Natural killer cell (primary cell): ENCODE measurements around the gene SPECC1L. TPM values are rescaled to one million over a fixed set of nuclear protein-coding genes. Genes with fewer than 3 reads are reported as not detected.

Experiments used
- ATAC-seq, 3 donors: fragments of 150-1000 bp in 2 of 3; fragments of 200-7000 bp in 1 of 3; cut with Tn5 transposase; 1 replicate in 1 of 3; 2 replicates in 2 of 3; pipeline ENCODE4 v1.10.0; 2021; ENCODE audit warnings: mild to moderate bottlenecking in 2 of 3, moderate library complexity in 2 of 3
- DNase-seq, 2 donors: peaks; one replicate each; pipeline versions ENCODE4 v3.0.0 to v3.0.0-alpha.2; 2013 to 2021; ENCODE audit warnings: mixed read lengths in 1 of 2
- H3K27ac ChIP-seq: one replicate; pipeline ENCODE4 v1.5.1; 2013; ENCODE audit warnings: mild to moderate bottlenecking, low read length
- H3K27me3 ChIP-seq: one replicate; pipeline ENCODE4 v1.6.1; 2013; ENCODE audit warnings: low read length; ENCODE audit not compliant: control insufficient read depth, insufficient read depth
- H3K36me3 ChIP-seq: one replicate; pipeline ENCODE4 v1.6.1; 2013; ENCODE audit warnings: low read length; ENCODE audit not compliant: control insufficient read depth, insufficient read depth
- H3K4me1 ChIP-seq: one replicate; pipeline ENCODE4 v1.6.1; 2013; ENCODE audit warnings: low read length; ENCODE audit not compliant: control insufficient read depth, insufficient read depth
- H3K4me3 ChIP-seq: one replicate; pipeline ENCODE4 v1.5.1; 2013; ENCODE audit warnings: low read length
- H3K9me3 ChIP-seq: one replicate; pipeline ENCODE4 v1.6.1; 2013; ENCODE audit warnings: low read length; ENCODE audit not compliant: control insufficient read depth, insufficient read depth
- H3K27ac Mint-ChIP-seq, 2 donors: one replicate each; pipeline ENCODE4 v1.8.0; 2022; ENCODE audit warnings: mild to moderate bottlenecking in 2 of 2, mixed read lengths in 2 of 2, moderate library complexity in 1 of 2
- H3K27me3 Mint-ChIP-seq, 2 donors: one replicate each; pipeline ENCODE4 v1.8.0; 2022; ENCODE audit warnings: low read depth in 2 of 2, mixed read lengths in 2 of 2
- H3K36me3 Mint-ChIP-seq: one replicate; pipeline ENCODE4 v1.8.0; 2022; ENCODE audit warnings: mixed read lengths
- H3K4me1 Mint-ChIP-seq, 2 donors: one replicate each; pipeline ENCODE4 v1.8.0; 2022; ENCODE audit warnings: mixed read lengths in 2 of 2
- H3K4me3 Mint-ChIP-seq: one replicate; pipeline ENCODE4 v1.8.0; 2022; ENCODE audit warnings: mild to moderate bottlenecking, moderate library complexity, mixed read lengths
- H3K9me3 Mint-ChIP-seq, 2 donors: one replicate each; pipeline ENCODE4 v1.8.0; 2022; ENCODE audit warnings: mixed read lengths in 2 of 2
- WGBS: methylation state at CpG from one replicate; pipeline ENCODE4 v1.1.7; 2013; ENCODE audit warnings: missing lambda C conversion rate; ENCODE audit not compliant: insufficient coverage; 5-methylcytosine and 5-hydroxymethylcytosine counted together
- intact Hi-C: fragments of 100-400 bp; cut with micrococcal nuclease; formaldehyde crosslinking; loops from one replicate; pipeline ENCODE4 v1.14.2; 2022
- total RNA-seq, 4 donors: library from RNA; stranded (reverse); fragments of 120-200 nt in 1 of 4; gene quantifications; one replicate each; pipeline versions ENCODE4 v1.2.3 to v1.2.4, GENCODE V29; 2013 to 2022
- TF ChIP-seq, protein P1 (sequence below): fragments of 200-600 bp; IDR thresholded peaks from one replicate; pipeline ENCODE4 v1.8.0; 2022; ENCODE audit warnings: antibody characterized with exemption

The SPECC1L gene
- total RNA-seq, 3 donors from 2014 or later (not counting 1 experiment from before 2014, with no cell fraction given): 46.1 to 52.9 (median 48.5) TPM

GRCh38 chr22:24391836-24392217 lies 121.2 kb downstream of the SPECC1L start:
- H3K4me1 ChIP-seq: no peaks in the 10 kb centered on the region
- Mint-ChIP-seq H3K4me3 (no peak overlapping the region), H3K9me3 (no peaks in the 10 kb centered on the region), H3K27ac (peak overlapping the region in 1 of 2 donors; percentile 8), H3K27me3 (no peaks in the 10 kb centered on the region), H3K4me1 (peaks cover 4 to 11% of the 10 kb centered on the region in 2 donors), H3K36me3 (no peaks in the 10 kb centered on the region)
- no peak overlapping the region for H3K27ac ChIP-seq
- H3K9me3 ChIP-seq: no peaks in the 10 kb centered on the region
- TF ChIP-seq, protein P1, sequence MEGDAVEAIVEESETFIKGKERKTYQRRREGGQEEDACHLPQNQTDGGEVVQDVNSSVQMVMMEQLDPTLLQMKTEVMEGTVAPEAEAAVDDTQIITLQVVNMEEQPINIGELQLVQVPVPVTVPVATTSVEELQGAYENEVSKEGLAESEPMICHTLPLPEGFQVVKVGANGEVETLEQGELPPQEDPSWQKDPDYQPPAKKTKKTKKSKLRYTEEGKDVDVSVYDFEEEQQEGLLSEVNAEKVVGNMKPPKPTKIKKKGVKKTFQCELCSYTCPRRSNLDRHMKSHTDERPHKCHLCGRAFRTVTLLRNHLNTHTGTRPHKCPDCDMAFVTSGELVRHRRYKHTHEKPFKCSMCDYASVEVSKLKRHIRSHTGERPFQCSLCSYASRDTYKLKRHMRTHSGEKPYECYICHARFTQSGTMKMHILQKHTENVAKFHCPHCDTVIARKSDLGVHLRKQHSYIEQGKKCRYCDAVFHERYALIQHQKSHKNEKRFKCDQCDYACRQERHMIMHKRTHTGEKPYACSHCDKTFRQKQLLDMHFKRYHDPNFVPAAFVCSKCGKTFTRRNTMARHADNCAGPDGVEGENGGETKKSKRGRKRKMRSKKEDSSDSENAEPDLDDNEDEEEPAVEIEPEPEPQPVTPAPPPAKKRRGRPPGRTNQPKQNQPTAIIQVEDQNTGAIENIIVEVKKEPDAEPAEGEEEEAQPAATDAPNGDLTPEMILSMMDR: no peak
- 83% methylated on average over 1 of the region's 3 CpGs for WGBS
- no peaks in the 10 kb centered on the region for H3K27me3 ChIP-seq
- DNase-seq (no peak), ATAC-seq (no peak)
- intact Hi-C loops: no loop called here
- H3K4me3 ChIP-seq: no peak overlapping the region
- H3K36me3 ChIP-seq: peaks cover 4% of the 10 kb centered on the region

DNA sequence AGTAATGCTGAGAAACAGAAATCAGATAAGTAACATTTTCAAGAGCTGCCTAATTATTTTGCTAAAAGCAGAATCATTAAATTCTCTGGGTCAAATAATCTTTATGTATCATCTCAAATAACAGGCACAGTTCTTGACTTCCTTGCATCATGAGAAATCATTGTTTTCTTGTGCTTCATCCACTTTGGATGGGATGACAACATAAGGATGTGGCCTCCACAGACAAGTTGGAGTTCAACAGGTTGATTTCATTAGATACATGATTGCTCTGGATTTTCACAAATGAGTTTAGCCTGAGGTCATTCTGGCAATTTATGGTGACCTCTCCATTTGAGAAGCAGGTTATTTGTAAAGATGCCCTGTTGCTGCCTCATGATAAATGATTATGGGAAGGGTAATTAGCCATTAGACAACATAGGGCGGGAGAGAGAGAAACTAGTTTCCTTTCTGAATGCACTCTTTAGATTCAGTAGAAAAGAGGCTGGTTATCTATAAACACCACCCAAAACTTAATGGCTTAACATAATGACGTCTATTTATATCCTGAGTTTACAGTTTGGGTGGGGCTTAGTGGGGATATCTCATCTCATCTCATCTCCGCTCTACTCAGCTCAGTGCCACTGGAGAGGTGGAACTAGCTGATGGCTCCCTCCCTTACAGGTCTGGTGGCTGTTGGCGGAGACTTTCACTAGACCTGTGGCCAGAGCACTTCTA lies 121.7 kb downstream of the SPECC1L start:
- Histone ChIP-seq H3K27ac (no peak overlapping the region), H3K27me3 (no peaks in the 10 kb centered on the region), H3K9me3 (no peaks in the 10 kb centered on the region), H3K36me3 (peaks cover 7% of the 10 kb centered on the region), H3K4me3 (no peak overlapping the region), H3K4me1 (no peaks in the 10 kb centered on the region)
- H3K36me3 Mint-ChIP-seq: no peaks in the 10 kb centered on the region
- no peaks in the 10 kb centered on the region for H3K27me3 Mint-ChIP-seq
- ATAC-seq: peak in 1 of 3 donors; percentile 79
- H3K27ac Mint-ChIP-seq: peak overlapping the region in 1 of 2 donors; percentile 8
- TF ChIP-seq, protein P1: no peak
- peaks cover 4 to 11% of the 10 kb centered on the region in 2 donors for H3K4me1 Mint-ChIP-seq
- H3K9me3 Mint-ChIP-seq: no peaks in the 10 kb centered on the region
- H3K4me3 Mint-ChIP-seq: no peak overlapping the region
- intact Hi-C loops: no loop called here
- DNase-seq: no peak
- WGBS: 100% methylated on average over 3 of the region's 4 CpGs

DNA sequence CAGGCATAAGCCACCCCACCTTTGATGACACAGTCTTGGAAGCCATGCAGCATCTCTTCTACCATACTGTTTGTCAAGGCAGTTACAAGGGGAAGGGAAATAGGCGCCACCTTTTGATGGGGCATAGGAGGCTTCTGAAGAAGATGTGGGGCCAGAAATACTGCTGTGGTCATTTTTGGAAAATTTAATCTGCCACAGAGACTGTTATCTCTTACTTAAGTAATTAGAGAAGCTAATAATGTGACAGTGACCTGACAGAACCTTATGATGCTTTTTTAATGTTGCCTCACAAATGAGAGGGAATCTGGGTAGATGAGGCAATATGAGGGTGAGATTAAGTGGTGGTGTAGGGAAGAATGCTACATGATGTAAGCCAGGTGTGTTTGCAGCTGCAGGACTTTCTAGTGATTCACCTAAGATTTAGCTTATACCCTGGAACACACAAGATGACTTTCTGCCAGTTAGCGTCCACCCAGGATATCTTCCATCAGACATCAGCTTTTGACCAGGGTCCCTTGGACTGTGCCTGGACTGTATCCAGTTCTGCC lies 122.5 kb downstream of the SPECC1L start:
- no peaks in the 10 kb centered on the region for H3K4me1 ChIP-seq
- WGBS: 98% methylated on average over 2 of the region's 2 CpGs
- no peak for DNase-seq
- H3K27ac Mint-ChIP-seq: no peak overlapping the region
- H3K27me3 ChIP-seq: no peaks in the 10 kb centered on the region
- no peaks in the 10 kb centered on the region for H3K27me3 Mint-ChIP-seq
- peaks cover 7% of the 10 kb centered on the region for H3K36me3 ChIP-seq
- TF ChIP-seq, protein P1: no peak
- no peaks in the 10 kb centered on the region for H3K9me3 ChIP-seq
- H3K9me3 Mint-ChIP-seq: no peaks in the 10 kb centered on the region
- peak in 1 of 3 donors; percentile 62 for ATAC-seq
- H3K4me3 Mint-ChIP-seq: no peak overlapping the region
- intact Hi-C loops: no loop called here
- no peaks in the 10 kb centered on the region for H3K36me3 Mint-ChIP-seq
- peaks cover 4 to 11% of the 10 kb centered on the region in 2 donors for H3K4me1 Mint-ChIP-seq
- no peak overlapping the region for H3K4me3 ChIP-seq
- H3K27ac ChIP-seq: no peak overlapping the region
